Measurements from ENCODE around the gene ATAD1. TPM values are rescaled to one million over a fixed set of nuclear protein-coding genes. Genes with fewer than 3 reads are reported as not detected.
"Not testable (repeated sequence)": the region's sequence is repeated elsewhere in the genome, so short reads cannot be mapped to it uniquely, and the experiment has no call there.

Gene ATAD1
- total and polyA plus RNA-seq, 9 donors = 21.5 to 51.0 (median 39.1) TPM

DNA sequence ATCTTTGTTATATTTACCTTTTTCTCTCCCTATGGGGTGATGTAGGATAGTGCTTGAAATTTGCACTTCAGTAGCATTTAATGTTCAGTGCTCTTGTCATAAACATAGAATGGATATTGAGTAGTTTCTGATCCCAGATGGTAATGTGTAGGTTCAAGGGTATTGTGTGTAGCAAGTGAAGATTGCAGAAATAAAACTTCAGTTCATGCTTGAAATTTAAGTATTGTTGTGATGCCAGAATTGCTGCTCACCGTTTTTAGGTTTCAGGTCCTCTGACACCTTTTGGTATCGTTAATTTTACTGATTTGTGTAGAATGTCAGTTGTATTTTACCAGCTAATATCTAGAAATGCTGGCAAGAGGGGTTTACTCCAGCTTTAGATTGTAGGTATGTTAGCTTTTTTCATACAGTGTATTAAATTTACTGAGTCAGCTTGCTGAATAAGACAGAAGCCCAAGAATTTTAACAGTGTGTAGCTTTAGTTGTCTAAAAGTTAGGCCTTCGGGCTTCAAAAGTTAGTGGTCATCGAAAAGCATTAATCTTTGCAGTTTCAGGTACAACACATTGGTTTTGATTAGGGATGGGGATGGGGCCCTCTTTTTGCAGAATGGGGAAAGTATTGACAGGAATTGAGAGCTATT, 47.3 kb upstream of the ATAD1 start:
- DNase-seq = no peak
- H3K9me3 ChIP-seq = no peaks in the 10 kb centered on the region
- no peaks in the 10 kb centered on the region for H3K27me3 ChIP-seq
- H3K27ac ChIP-seq = peak overlapping the region in 1 of 2 donors; percentile 28
- peak overlapping the region; percentile 54 for H3K4me3 ChIP-seq
- peaks cover 2% of the 10 kb centered on the region for H3K4me1 ChIP-seq (ENCODE audit: insufficient read depth)
- intact Hi-C loops (cut with DNase I) = no loop called here
- no peak for TF ChIP-seq EP300 (IDR thresholded peaks at IDR 0.05)
- no peak for TF ChIP-seq POLR2A (IDR thresholded peaks at IDR 0.05)
- no peak for TF ChIP-seq CTCF (IDR thresholded peaks at IDR 0.05)
- WGBS, 3 donors = 0 to 1% (median 1%) methylated on average over 4 of the region's 4 CpGs
- H3K36me3 ChIP-seq = no peaks in the 10 kb centered on the region

DNA sequence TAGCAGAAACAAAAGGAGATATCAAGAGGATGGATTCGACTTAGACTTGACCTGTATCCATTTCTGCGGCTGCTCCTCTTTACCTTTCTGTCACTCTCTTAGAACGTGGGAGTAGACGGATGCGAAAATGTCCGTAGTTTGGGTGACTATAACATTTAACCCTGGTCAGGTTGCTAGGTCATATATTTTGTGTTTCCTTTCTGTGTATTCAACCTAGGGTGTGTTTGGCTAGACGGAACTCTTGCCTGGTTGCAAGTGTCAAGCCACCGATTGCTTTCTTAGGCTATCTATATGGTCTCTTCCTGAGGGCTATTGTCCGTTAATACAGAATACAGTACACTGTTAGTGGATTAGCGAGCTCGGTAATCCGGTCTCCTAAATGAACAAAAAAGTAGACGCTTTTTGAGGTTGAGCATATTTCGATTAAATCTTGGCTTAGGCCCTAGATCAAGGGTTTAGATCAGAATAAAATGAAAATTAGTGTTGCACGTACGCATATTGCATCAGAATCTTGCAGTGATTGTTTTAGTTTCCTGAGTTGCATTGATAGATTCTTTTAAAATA, 46.6 kb upstream of the ATAD1 start:
- Histone ChIP-seq H3K27ac (peak overlapping the region; percentile 93 to 97), H3K27me3 (no peaks in the 10 kb centered on the region), H3K4me3 (peak overlapping the region; percentile 54), H3K9me3 (no peaks in the 10 kb centered on the region), H3K36me3 (no peaks in the 10 kb centered on the region), H3K4me1 (ENCODE audit: insufficient read depth) (peaks cover 2% of the 10 kb centered on the region)
- WGBS, 3 donors = 0 to 1% (median 0%) methylated on average over 16 of the region's 16 CpGs
- intact Hi-C loops (cut with DNase I) = loop anchor here in 2 of 4 donors (5.0 kb wide), 4 partner anchors 523 to 693 kb away; no protein-coding TSS in a partner anchor
- no peak for DNase-seq
- TF ChIP-seq CTCF (IDR thresholded peaks at IDR 0.05) = no peak
- TF ChIP-seq POLR2A (IDR thresholded peaks at IDR 0.05) = no peak
- TF ChIP-seq EP300 (IDR thresholded peaks at IDR 0.05) = no peak

GRCh38 chr10:87863951-87864495, 46.0 kb upstream of the ATAD1 start:
- not testable (repeated sequence) for H3K36me3 ChIP-seq; H3K4me1 ChIP-seq (ENCODE audit: insufficient read depth); H3K9me3 ChIP-seq; H3K27me3 ChIP-seq
- intact Hi-C loops (cut with DNase I) = loop anchor here in 2 of 4 donors (5.0 kb wide), 4 partner anchors 523 to 693 kb away; no protein-coding TSS in a partner anchor
- peak overlapping the region; percentile 93 to 97 for H3K27ac ChIP-seq
- WGBS, 3 donors = 0 to 1% (median 0%) methylated on average over 16 to 45 of the region's 47 CpGs
- H3K4me3 ChIP-seq = peak overlapping the region; percentile 54
- peak in 4 of 5 donors; percentile 31 to 60 (median 46) for DNase-seq

GRCh38 chr10:87863053-87863943, 45.3 kb upstream of the ATAD1 start, which contains the start of the genes KLLN and PTEN:
KLLN (minus strand) TSS chr10:87863533; CDS start chr10:87862487, 1,046 bp downstream.
PTEN (plus strand) TSS chr10:87863625; CDS start chr10:87864470, 845 bp downstream.
- intact Hi-C loops (cut with DNase I) = loop anchor here in 2 of 4 donors (5.0 kb wide), 4 partner anchors 524 to 694 kb away; no protein-coding TSS in a partner anchor
- WGBS, 3 donors = 0 to 1% (median 0%) methylated on average over 57 to 89 of the region's 89 CpGs
- H3K9me3 ChIP-seq = no peaks in the 10 kb centered on the region
- H3K4me3 ChIP-seq = peak within 1 kb of the TSS; percentile 54
- peak; percentile 88 to 94 (median 90) for DNase-seq
- no peaks in the 10 kb centered on the region for H3K36me3 ChIP-seq
- H3K27me3 ChIP-seq = no peaks in the 10 kb centered on the region
- peak within 1 kb of the TSS; percentile 93 to 97 for H3K27ac ChIP-seq
- no peak for TF ChIP-seq EP300 (IDR thresholded peaks at IDR 0.05)
- TF ChIP-seq POLR2A (IDR thresholded peaks at IDR 0.05) = peak; percentile 68
- H3K4me1 ChIP-seq (ENCODE audit: insufficient read depth) = peaks cover 2% of the 10 kb centered on the region

- intact Hi-C loops (cut with DNase I) = loop anchor here in 2 of 4 donors (5.0 kb wide), 4 partner anchors 525 to 695 kb away; no protein-coding TSS in a partner anchor
- 0% methylated on average over 17 to 21 of the region's 21 CpGs for WGBS, 3 donors
Observed at GRCh38 chr10:87862679-87863052, 44.6 kb upstream of the ATAD1 start.

More at GRCh38 chr10:87862679-87863052, 44.6 kb upstream of the ATAD1 start:
- no peaks in the 10 kb centered on the region for H3K36me3 ChIP-seq
- DNase-seq = no peak
- H3K9me3 ChIP-seq = no peaks in the 10 kb centered on the region
- H3K4me3 ChIP-seq = peak overlapping the region; percentile 54
- H3K27me3 ChIP-seq = no peaks in the 10 kb centered on the region
- peak overlapping the region; percentile 93 to 97 for H3K27ac ChIP-seq
- no peak for TF ChIP-seq EP300 (IDR thresholded peaks at IDR 0.05)
- TF ChIP-seq POLR2A (IDR thresholded peaks at IDR 0.05) = no peak
- TF ChIP-seq CTCF (IDR thresholded peaks at IDR 0.05) = no peak
- peaks cover 2% of the 10 kb centered on the region for H3K4me1 ChIP-seq (ENCODE audit: insufficient read depth)
